ENCODE results near the gene RAD52. TPM values are rescaled to one million over a fixed set of nuclear protein-coding genes. Genes with fewer than 3 reads are reported as not detected.

The RAD52 gene
- total RNA-seq, 3 donors from 2014 or later: 13.3 to 30.6 (median 19.0) TPM

DNA sequence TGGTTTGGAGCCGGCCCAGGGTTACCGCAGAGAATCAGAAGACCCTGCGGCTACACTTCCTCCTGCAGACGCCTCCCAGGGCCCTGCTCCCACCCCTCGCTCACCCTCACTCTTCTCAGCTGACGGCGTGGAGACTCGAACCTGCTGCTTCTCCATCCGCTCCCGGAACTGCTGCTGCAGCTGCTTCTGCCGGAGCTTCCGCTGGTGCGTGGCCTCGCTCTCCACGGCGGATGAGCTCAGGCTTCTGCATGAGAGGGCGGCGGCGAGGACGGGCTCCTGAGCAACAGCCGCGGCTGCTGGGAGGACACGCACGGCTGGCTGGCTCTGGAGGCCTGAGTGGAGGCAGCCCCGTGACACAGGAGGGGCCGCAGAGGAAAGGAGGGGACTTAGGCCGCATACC is 33.3 kb downstream of the RAD52 start:
- Histone ChIP-seq H3K27me3 (no peaks in the 10 kb centered on the region), H3K4me1 (no peaks in the 10 kb centered on the region), H3K9me3 (no peaks in the 10 kb centered on the region), H3K4me3 (no peak overlapping the region), H3K27ac (no peak overlapping the region), H3K36me3 (peaks cover 4% of the 10 kb centered on the region)
- TF ChIP-seq POLR2A (IDR thresholded peaks at IDR 0.05) (no peak), POLR2AphosphoS5 (IDR thresholded peaks at IDR 0.05) (no peak)
- TF ChIP-seq, protein P1, sequence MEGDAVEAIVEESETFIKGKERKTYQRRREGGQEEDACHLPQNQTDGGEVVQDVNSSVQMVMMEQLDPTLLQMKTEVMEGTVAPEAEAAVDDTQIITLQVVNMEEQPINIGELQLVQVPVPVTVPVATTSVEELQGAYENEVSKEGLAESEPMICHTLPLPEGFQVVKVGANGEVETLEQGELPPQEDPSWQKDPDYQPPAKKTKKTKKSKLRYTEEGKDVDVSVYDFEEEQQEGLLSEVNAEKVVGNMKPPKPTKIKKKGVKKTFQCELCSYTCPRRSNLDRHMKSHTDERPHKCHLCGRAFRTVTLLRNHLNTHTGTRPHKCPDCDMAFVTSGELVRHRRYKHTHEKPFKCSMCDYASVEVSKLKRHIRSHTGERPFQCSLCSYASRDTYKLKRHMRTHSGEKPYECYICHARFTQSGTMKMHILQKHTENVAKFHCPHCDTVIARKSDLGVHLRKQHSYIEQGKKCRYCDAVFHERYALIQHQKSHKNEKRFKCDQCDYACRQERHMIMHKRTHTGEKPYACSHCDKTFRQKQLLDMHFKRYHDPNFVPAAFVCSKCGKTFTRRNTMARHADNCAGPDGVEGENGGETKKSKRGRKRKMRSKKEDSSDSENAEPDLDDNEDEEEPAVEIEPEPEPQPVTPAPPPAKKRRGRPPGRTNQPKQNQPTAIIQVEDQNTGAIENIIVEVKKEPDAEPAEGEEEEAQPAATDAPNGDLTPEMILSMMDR (IDR thresholded peaks at IDR 0.05): no peak
- no peak for DNase-seq (ENCODE audit: low spot score in 2 of 2)
- intact Hi-C loops (cut with DNase I; ENCODE audit: low total_unique reads): no loop called here

DNA sequence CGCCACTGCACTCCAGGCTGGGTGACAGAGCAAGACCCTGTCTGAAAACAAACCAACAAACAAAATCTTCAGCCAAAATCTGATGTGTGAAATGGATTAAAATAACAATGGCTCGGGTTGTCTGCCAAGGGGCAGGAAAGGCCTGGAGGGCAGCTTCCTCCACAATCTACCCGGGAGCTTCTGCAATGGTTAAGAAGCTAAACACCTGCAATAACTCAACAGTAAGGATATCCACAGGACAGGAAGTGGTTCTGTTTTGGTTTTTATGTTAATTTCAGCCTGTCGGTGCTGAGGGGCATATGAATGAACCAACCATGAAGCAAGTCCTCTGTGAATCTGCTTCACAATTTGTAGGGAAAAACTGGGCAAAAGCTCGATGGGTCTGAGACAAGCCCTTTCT is 34.4 kb downstream of the RAD52 start:
- no peak overlapping the region for H3K4me3 ChIP-seq
- H3K27me3 ChIP-seq: no peaks in the 10 kb centered on the region
- H3K4me1 ChIP-seq: no peaks in the 10 kb centered on the region
- H3K27ac ChIP-seq: no peak overlapping the region
- peaks cover 4% of the 10 kb centered on the region for H3K36me3 ChIP-seq
- TF ChIP-seq POLR2AphosphoS5 (IDR thresholded peaks at IDR 0.05): no peak
- TF ChIP-seq, protein P1 (IDR thresholded peaks at IDR 0.05): no peak
- TF ChIP-seq POLR2A (IDR thresholded peaks at IDR 0.05): no peak
- H3K9me3 ChIP-seq: no peaks in the 10 kb centered on the region
- DNase-seq (ENCODE audit: low spot score in 2 of 2): no peak
- intact Hi-C loops (cut with DNase I; ENCODE audit: low total_unique reads): no loop called here

DNA sequence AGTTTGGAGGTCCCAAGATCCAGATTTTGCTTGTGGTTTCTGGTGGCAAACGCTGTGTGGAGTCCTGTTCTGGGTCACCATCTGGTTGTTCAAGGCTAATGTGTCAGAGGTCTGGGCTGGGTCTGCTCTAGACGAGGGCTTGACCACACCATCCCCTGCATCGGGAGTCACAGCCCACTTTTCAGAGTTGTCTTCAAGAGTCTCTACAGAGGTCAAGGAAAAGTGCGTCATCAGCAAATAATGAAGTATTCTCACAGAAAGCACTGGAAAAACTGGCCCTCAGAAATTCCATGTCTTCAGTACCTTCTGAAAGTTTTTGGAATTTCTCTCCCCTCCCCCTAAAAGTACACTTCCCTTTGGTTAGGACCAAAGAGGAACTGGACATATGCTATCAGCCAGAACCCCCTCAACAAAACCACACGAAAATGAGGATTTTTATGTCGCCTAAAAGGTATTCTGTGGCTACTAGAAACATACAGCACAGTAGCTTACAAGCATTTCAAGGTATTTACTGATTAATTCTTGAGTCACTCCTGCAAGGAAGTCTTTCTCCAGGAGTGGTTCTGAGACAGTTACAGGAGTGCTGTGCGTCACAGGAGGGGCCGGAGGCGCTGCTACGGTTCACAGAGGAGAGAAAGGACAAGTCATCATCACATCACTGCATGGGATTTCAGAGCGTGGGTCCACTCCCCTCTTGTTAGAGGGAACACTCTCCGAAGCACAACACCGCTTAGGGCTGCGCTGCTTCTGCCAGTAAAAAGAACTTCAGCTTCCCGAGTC is 35.4 kb downstream of the RAD52 start:
- intact Hi-C loops (cut with DNase I; ENCODE audit: low total_unique reads): no loop called here
- Histone ChIP-seq H3K9me3 (no peaks in the 10 kb centered on the region), H3K4me1 (no peaks in the 10 kb centered on the region), H3K36me3 (peaks cover 4% of the 10 kb centered on the region), H3K4me3 (no peak overlapping the region), H3K27me3 (no peaks in the 10 kb centered on the region), H3K27ac (no peak overlapping the region)
- no peak for DNase-seq (ENCODE audit: low spot score in 2 of 2)
- TF ChIP-seq, protein P1 (IDR thresholded peaks at IDR 0.05): no peak
- TF ChIP-seq POLR2A (IDR thresholded peaks at IDR 0.05) (no peak), POLR2AphosphoS5 (IDR thresholded peaks at IDR 0.05) (no peak)

- TF ChIP-seq, protein P1 (IDR thresholded peaks at IDR 0.05): no peak
- intact Hi-C loops (cut with DNase I; ENCODE audit: low total_unique reads): no loop called here
- Histone ChIP-seq H3K27me3 (no peaks in the 10 kb centered on the region), H3K4me1 (no peaks in the 10 kb centered on the region), H3K4me3 (no peak overlapping the region), H3K27ac (no peak overlapping the region), H3K9me3 (no peaks in the 10 kb centered on the region), H3K36me3 (peaks cover 4% of the 10 kb centered on the region)
- DNase-seq (ENCODE audit: low spot score in 2 of 2): no peak
These were observed 36.8 kb downstream of the RAD52 start for GRCh38 chr12:912466-913235.

DNA sequence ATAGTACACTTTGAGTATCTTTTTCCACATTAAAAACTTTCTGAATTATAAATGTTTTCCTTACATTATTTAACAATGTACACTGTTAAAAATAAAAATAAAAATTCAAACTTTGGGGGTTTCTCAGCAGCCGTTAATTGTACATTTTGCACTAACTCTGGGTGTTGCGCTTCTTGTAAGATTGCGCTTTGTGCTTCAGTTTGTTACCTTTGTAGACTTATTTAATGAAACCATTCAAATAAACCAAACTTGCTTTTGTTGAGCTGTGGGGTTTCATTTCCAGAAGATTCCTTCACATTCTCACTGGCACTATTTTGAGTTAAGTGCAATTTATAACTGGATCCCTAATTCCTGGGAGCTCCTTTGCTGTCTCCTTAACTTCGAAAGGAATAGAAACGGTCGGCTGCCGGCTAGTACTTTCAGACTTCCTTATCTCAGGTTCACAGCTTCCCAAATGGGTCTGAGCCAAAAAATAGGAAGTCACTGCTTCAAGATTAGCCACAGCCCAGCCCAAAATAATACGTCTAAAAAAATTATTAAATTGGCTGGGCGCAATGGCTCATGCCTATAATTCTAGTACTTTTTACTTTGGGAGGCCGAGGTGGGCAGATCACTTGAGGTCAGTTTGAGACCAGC is 38.2 kb downstream of the RAD52 start:
- H3K4me1 ChIP-seq: no peaks in the 10 kb centered on the region
- H3K9me3 ChIP-seq: no peaks in the 10 kb centered on the region
- TF ChIP-seq, protein P1 (IDR thresholded peaks at IDR 0.05): no peak
- TF ChIP-seq POLR2A (IDR thresholded peaks at IDR 0.05) (no peak), POLR2AphosphoS5 (IDR thresholded peaks at IDR 0.05) (no peak)
- H3K36me3 ChIP-seq: peaks cover 4% of the 10 kb centered on the region
- H3K4me3 ChIP-seq: no peak overlapping the region
- DNase-seq (ENCODE audit: low spot score in 2 of 2): no peak
- no peak overlapping the region for H3K27ac ChIP-seq
- intact Hi-C loops (cut with DNase I; ENCODE audit: low total_unique reads): no loop called here
- no peaks in the 10 kb centered on the region for H3K27me3 ChIP-seq
